Effector memory CD4-positive, alpha-beta T cell (primary cell): ENCODE results near the gene ABCF2.

Source experiments
- DNase-seq, 3 donors: peaks; one replicate each; pipeline ENCODE4 v3.0.0-alpha.2; 2020
- H3K27ac ChIP-seq: 2 replicates; pipeline ENCODE4 v1.7.0; 2013; ENCODE audit warnings: mild to moderate bottlenecking, low read length, moderate library complexity; ENCODE audit not compliant: insufficient read depth, poor library complexity, severe bottlenecking
- H3K27me3 ChIP-seq: replicated peaks from 2 replicates; pipeline ENCODE4 v1.7.0; 2013; ENCODE audit warnings: mild to moderate bottlenecking, low read length; ENCODE audit not compliant: insufficient read depth, control insufficient read depth, poor library complexity, severe bottlenecking
- H3K36me3 ChIP-seq: 2 replicates; pipeline ENCODE4 v1.7.0; 2013; ENCODE audit warnings: mild to moderate bottlenecking, low read length, moderate library complexity; ENCODE audit not compliant: control insufficient read depth, insufficient read depth
- H3K4me1 ChIP-seq: 2 replicates; pipeline ENCODE4 v1.7.0; 2013; ENCODE audit warnings: low read length, mild to moderate bottlenecking; ENCODE audit not compliant: control insufficient read depth, insufficient read depth, poor library complexity, severe bottlenecking
- H3K4me3 ChIP-seq: 2 replicates; pipeline ENCODE4 v1.7.0; 2013; ENCODE audit warnings: low read length, low read depth, mild to moderate bottlenecking; ENCODE audit not compliant: insufficient read depth, poor library complexity, severe bottlenecking
- H3K9me3 ChIP-seq: 2 replicates; pipeline ENCODE4 v1.7.0; 2013; ENCODE audit warnings: mild to moderate bottlenecking, low read length, moderate library complexity; ENCODE audit not compliant: control insufficient read depth

ABCF2 gene

DNA sequence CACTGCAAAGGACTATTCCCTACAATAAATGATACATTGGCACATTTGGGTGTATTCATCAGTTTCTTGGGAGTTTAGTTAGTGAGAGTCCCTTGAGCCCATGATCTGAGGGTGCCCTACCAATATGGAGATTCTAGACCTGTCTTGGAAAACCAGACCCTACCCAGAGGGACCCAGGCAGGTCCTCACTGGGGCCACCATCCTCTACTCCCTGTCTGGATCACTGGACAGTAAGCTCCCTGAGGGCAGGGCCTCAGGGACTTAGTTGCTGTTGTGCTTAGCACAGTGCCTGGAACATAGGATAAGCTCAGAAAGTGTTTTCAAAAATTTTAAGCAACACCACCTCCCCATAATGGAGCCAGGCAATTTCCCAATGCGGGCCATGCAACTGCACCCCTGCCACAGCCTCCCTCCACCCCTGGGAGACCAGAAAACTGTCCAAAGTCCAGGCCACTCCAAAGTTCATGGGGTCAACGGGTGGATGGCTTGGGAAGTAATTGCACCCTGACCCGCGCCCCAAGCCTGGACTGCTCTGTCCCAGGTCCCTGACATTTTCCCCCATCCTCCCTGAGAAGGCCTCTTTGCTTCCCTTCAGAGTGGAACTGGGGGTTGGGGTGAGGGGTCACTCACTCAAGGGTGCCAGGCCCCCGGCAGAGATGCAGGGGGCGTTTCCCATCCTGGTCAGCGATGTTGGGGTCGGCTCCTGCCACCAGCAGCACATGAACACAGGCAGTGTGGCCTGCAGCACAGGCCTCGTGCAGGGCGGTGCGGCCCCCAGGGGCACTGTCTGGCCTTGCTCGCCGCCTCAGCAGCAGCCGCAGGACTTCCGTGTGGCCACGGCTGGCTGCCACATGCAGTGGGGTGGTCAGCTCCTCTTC, 41.0 kb downstream of the ABCF2 start:
- DNase-seq, result no peak
- Histone ChIP-seq H3K27ac (no peak overlapping the region), H3K9me3 (no peaks in the 10 kb centered on the region), H3K4me3 (no peak overlapping the region), H3K36me3 (no peaks in the 10 kb centered on the region), H3K27me3 (no peaks in the 10 kb centered on the region), H3K4me1 (no peaks in the 10 kb centered on the region)

DNA sequence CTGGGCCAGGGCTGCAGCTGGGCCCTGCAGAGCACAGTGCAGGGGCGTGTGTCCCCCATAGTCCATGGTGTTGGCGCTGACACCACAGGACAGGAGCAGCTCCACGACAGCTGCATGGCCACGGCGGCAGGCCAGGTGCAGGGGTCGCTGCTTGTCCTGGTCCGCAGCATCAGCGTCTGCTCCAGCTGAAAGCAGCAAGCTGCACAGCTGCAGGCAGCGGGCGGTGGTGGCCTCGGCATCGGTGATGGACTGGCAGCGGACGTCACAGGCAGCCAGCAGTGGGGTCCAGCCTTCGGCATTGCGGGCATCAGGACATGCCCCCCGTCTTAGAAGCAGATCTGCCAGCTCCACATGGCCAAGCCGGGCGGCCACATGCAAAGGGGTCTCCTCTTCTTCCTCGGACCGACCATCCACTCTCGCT, 46.0 kb downstream of the ABCF2 start:
- Histone ChIP-seq H3K4me1 (no peaks in the 10 kb centered on the region), H3K4me3 (no peak overlapping the region), H3K27me3 (peaks cover 3% of the 10 kb centered on the region), H3K27ac (no peak overlapping the region), H3K36me3 (no peaks in the 10 kb centered on the region), H3K9me3 (no peaks in the 10 kb centered on the region)
- DNase-seq, result no peak

DNA sequence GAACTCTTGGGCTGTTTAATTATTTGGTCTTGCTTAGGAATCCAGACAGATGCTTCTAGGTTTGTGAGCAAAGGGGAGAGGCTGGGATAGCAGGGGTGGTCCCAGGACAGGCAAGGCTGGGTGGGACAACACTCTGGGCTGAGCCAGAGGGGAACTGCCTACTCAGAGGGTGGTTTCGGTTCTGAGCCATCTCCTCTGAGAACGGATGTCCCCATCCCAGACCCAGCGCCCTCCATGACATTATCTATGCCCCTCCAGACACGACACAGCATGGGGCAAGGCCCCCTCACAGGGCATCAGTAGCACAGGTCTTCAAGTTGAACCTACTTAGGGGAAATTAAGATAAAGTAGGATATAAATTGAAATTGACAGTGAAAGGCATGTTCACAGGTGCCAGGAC, 47.1 kb downstream of the ABCF2 start:
- Histone ChIP-seq H3K9me3 (no peaks in the 10 kb centered on the region), H3K36me3 (no peaks in the 10 kb centered on the region), H3K4me1 (no peaks in the 10 kb centered on the region), H3K4me3 (no peak overlapping the region), H3K27ac (no peak overlapping the region), H3K27me3 (peaks cover 3% of the 10 kb centered on the region)
- no peak for DNase-seq

DNA sequence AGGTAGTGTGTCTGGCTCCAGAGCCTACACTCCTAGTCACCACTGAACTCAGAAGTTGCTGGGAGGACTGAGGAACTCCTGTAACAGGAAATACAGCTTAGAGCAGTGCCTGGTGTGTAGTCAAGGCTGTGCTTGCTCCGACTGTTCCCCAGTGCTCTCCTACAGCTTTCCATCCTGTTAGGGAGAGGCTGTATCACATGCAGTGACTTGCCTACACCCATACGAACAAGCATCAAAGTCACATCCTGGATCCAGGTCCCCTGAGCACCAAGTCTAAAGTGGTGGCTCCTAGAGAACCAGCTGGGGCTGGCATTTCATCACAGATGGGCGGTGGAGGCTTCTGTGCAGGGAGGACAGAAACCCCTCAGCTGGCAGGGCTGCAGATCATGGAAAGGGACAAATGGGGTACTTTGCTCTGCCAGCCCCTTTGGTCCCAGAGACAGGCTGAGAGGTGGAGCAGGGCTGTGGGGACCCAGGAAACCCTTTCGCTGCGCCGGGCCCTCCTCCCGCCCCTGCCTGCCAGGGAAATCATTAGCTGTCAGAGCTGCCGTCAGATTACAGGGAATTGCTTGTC, 47.6 kb downstream of the ABCF2 start:
- Histone ChIP-seq H3K36me3 (no peaks in the 10 kb centered on the region), H3K9me3 (no peaks in the 10 kb centered on the region), H3K4me1 (no peaks in the 10 kb centered on the region), H3K27ac (no peak overlapping the region), H3K27me3 (peaks cover 3% of the 10 kb centered on the region), H3K4me3 (no peak overlapping the region)
- DNase-seq, result no peak

DNA sequence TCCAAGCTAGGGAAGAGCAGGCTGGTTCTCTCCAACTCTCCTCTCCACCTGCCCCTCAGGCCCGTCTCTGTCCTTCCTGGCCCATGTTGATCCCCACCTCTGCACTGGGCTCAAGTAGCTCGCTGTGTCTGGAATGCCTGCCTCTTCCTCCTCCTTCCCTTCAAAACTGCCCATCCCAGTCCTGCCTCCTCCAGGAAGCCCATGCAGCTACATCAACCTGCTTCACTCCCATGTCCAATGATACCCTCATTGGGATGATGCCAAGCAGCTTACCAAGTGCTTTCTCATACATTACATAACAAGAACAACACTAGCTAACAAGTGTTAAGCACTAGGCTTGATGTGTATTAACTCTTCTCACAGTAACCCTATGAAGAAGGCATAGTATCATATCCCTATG, 48.2 kb downstream of the ABCF2 start:
- Histone ChIP-seq H3K27ac (no peak overlapping the region), H3K27me3 (peaks cover 3% of the 10 kb centered on the region), H3K4me1 (no peaks in the 10 kb centered on the region), H3K4me3 (no peak overlapping the region), H3K36me3 (no peaks in the 10 kb centered on the region), H3K9me3 (no peaks in the 10 kb centered on the region)
- DNase-seq, result no peak

DNA sequence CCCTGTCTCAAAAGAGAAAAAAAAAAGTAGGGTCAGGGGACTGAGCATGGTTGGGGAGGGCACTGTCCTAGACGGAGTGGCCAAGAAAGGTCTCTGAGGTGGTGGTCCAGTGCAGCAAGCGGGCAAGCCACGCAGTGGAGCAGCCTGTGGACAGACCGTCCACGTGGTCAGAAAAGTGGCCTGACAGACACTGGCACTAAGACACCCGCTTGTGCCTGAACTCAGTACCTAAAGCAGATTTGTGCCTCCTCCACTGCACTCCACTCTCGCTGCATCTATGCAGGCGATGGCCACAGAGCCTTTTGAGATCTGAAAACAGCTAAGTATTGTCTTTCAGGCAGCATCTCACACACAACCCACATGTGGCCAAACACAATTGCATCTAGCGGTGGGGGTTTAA, 48.8 kb downstream of the ABCF2 start:
- Histone ChIP-seq H3K4me1 (no peaks in the 10 kb centered on the region), H3K9me3 (no peaks in the 10 kb centered on the region), H3K27me3 (peaks cover 3% of the 10 kb centered on the region), H3K4me3 (no peak overlapping the region), H3K27ac (no peak overlapping the region), H3K36me3 (no peaks in the 10 kb centered on the region)
- DNase-seq, result no peak

DNA sequence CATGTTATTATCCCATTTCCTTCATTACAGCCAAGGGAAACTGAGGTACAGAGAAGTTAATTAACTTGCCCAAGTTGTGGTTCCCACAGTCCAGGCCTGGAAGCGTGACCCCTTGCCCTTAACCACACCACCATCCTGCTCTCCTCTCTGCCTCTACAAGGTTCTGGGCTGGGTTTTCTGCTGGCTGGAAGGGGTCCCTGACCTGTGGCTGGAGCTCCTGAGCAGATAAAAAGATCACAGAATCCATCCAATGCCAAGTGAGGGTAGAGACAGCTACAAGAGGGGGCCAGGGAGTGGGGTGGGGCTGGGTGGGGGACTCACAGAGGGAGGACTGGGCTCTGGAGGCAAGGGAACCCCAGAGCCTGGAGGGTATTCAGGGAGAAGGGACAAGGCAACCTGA, 49.7 kb downstream of the ABCF2 start:
- Histone ChIP-seq H3K36me3 (no peaks in the 10 kb centered on the region), H3K4me3 (no peak overlapping the region), H3K27me3 (peaks cover 3% of the 10 kb centered on the region), H3K4me1 (no peaks in the 10 kb centered on the region), H3K9me3 (no peaks in the 10 kb centered on the region), H3K27ac (no peak overlapping the region)
- DNase-seq, result no peak

DNA sequence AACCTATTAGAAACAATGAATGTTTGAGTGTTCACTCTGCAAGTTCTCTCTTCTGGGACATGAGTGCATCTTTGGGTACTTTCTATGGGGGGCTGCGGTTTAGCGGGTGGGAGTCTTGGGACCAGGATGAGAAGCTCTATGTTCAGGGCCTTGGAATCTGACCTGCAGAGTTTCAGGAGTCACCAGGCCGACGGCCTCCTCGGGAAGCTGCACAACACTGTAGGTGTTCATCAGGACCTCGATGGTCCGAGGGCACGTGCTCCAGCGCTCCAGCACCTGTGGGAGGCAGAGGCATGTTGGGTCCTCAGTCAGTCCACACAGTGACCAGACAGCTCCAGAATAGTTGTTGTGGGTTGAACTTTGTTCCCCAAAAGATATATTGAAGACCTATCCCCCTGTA, 50.6 kb downstream of the ABCF2 start:
- H3K4me1 ChIP-seq, result no peaks in the 10 kb centered on the region
- H3K27ac ChIP-seq, result no peak overlapping the region
- DNase-seq, result no peak
- no peaks in the 10 kb centered on the region for H3K36me3 ChIP-seq
- H3K4me3 ChIP-seq, result no peak overlapping the region
- H3K27me3 ChIP-seq, result peaks cover 3% of the 10 kb centered on the region
- no peaks in the 10 kb centered on the region for H3K9me3 ChIP-seq

DNA sequence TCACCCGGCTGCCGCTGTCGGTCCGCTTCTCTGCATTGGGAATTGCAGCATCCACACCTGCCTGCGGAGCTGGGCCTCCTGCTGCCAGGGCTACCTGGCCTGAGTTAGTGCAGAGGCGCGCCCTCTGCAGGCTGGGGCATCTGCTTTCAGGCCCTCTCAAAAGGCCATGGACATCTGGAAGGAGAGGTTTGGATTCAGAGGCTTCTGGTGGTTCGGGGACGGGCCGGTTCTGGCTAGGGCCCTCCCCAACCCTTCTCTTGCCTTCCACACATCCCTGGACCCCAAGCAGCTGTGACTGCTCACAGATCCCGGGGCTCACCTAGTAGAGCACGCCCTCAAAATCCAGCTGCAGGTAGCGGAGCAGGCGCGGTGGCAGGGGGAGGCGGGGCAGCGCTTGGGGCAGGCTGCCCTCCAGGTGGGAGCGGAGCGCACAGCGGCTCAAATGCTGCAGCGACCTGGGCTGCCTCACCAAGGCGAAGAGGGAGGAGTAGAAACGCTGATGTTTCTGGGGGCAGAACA, 51.2 kb downstream of the ABCF2 start:
- H3K9me3 ChIP-seq, result no peaks in the 10 kb centered on the region
- DNase-seq, result no peak
- H3K27me3 ChIP-seq, result peaks cover 3% of the 10 kb centered on the region
- H3K36me3 ChIP-seq, result no peaks in the 10 kb centered on the region
- no peak overlapping the region for H3K4me3 ChIP-seq
- H3K4me1 ChIP-seq, result no peaks in the 10 kb centered on the region
- no peak overlapping the region for H3K27ac ChIP-seq

DNA sequence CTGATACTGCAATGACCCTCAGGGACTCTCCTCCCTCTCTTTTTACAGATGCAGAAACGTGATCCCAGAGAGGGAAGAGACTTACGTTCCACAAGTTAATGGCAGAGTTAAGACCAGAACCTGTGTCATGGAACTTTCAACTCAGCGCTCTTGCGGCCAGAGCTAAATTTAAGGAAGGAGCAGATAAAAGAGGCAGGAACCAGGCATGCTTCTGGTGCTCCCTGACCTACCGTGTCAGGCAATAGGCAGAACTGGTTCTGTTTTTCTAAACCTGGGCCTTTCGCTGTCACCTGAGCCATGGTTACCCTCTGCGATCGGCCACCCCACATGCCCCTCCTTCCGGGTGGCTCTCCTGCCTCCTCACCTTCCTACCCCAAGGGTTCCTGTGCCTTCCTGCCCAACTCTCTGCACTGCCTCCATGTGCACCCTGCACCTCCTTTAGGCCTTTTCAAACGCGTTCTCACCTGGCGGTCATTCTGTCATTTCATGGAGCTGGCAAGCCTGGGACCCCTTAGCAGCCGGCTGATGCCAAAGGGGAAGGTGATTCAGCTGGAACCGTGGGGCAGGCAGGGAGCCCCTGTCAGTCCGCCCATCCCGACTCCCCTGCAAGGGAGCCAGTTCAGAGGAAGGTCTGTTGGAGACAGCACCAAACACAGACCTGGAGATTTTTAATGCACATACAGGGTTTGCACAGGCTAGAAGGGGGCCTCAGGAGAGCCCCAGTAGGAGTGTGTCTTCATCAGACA, 51.8 kb downstream of the ABCF2 start:
- Histone ChIP-seq H3K36me3 (no peaks in the 10 kb centered on the region), H3K27me3 (peaks cover 3% of the 10 kb centered on the region), H3K27ac (no peak overlapping the region), H3K4me3 (no peak overlapping the region), H3K9me3 (no peaks in the 10 kb centered on the region), H3K4me1 (no peaks in the 10 kb centered on the region)
- DNase-seq, result no peak
